ENCODE results near the gene ZNF507. TPM values are rescaled to one million over a fixed set of nuclear protein-coding genes. Genes with fewer than 3 reads are reported as not detected.
A peak's percentile ranks its signal among the peaks of the same experiment; 100 is the strongest.

ZNF507 gene
- total and polyA plus RNA-seq, 9 of the 15 experiments (the other 6 are each of a cell fraction or from before 2014, with no cell fraction given): 2.9 to 25.0 (median 10.4) TPM

- no peak for TF ChIP-seq ZNF280A (IDR thresholded peaks at IDR 0.05; ENCODE audit: low read depth, partially characterized antibody)
- TF ChIP-seq SMAD3 (CRISPR knock-in tag; conservative IDR thresholded peaks at IDR 0.05): no peak
- peak; percentile 55; the same call in 1 of the 2 replicates for TF ChIP-seq SMC3 (conservative IDR thresholded peaks at IDR 0.05; ENCODE audit: insufficient read depth, low read depth, low read length)
- no peak for TF ChIP-seq U2AF1 (optimal IDR thresholded peaks at IDR 0.05; ENCODE audit: low read depth, low read length)
- peak; percentile 64 to 84 (median 72) for TF ChIP-seq CTCF (IDR thresholded peaks at IDR 0.05 in 2 of 3, conservative IDR thresholded peaks at IDR 0.05 in 1 of 3; ENCODE audit: insufficient read depth in 2 of 3, low read depth in 1 of 3, low read length in 3 of 3)
- peak; percentile 36 to 70 for TF ChIP-seq RAD21 (CRISPR knock-in tag; conservative IDR thresholded peaks at IDR 0.05 in 1 of 2, IDR thresholded peaks at IDR 0.05 in 1 of 2)
- TF ChIP-seq THRA (IDR thresholded peaks at IDR 0.05): no peak
Measured at GRCh38 chr19:32339988-32340874, 5.2 kb upstream of the ZNF507 start (continued).
